T-helper 17 cell (primary cell): Measurements from ENCODE around the gene PI4KB. TPM values are rescaled to one million over a fixed set of nuclear protein-coding genes. Genes with fewer than 3 reads are reported as not detected.

Source experiments
- ATAC-seq: fragments of 150-1000 bp; cut with Tn5 transposase; 2 replicates; pipeline ENCODE4 v1.10.0; 2021; ENCODE audit warnings: mild to moderate bottlenecking, moderate library complexity
- DNase-seq, 3 donors: peaks; one replicate each; pipeline versions ENCODE4 v3.0.0 to v3.0.0-alpha.2; 2020 to 2021
- H3K9me3 ChIP-seq: one replicate; pipeline ENCODE4 v1.7.0; 2013; ENCODE audit warnings: low read length, mild to moderate bottlenecking; ENCODE audit not compliant: control insufficient read depth, poor library complexity, severe bottlenecking
- H3K27ac Mint-ChIP-seq: one replicate; pipeline ENCODE4 v1.8.0; 2022; ENCODE audit warnings: mild to moderate bottlenecking, moderate library complexity, mixed read lengths
- H3K27me3 Mint-ChIP-seq: one replicate; pipeline ENCODE4 v1.8.0; 2022; ENCODE audit warnings: mixed read lengths
- H3K36me3 Mint-ChIP-seq: one replicate; pipeline ENCODE4 v1.8.0; 2022; ENCODE audit warnings: low read depth, mixed read lengths
- H3K4me1 Mint-ChIP-seq: one replicate; pipeline ENCODE4 v1.8.0; 2022; ENCODE audit warnings: mild to moderate bottlenecking, mixed read lengths
- H3K4me3 Mint-ChIP-seq: one replicate; pipeline ENCODE4 v1.8.0; 2022; ENCODE audit warnings: mild to moderate bottlenecking, moderate library complexity, mixed read lengths
- total RNA-seq, 4 donors: library from RNA in 2 of 4; stranded (reverse) in 2 of 4; gene quantifications; one replicate each; pipeline ENCODE4 v1.2.3 and lab custom pipeline; 2022 to 2026

The PI4KB gene
- total RNA-seq, 2 donors from 2014 or later = 73.5 to 81.4 TPM

DNA sequence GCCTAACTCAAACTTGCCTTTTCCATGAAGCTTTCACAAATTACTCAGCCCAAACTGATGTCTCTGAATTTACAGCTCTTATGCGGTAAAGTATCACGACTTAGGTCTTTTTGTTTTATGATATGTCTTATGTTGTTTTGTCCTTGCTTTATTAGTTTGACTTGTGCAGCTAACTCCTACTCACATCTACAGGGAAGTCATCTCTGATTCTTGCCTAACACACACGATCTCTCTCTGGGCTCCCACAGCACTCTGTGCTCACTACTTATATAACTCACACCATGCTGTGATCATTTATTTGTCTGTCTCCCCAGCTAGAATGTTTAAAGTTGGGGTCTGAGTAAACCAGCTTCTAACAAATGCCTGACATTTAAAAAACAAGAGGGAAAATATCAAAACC lies 9.3 kb upstream of the PI4KB start:
- peak overlapping the region; percentile 51 for H3K27ac Mint-ChIP-seq

DNA sequence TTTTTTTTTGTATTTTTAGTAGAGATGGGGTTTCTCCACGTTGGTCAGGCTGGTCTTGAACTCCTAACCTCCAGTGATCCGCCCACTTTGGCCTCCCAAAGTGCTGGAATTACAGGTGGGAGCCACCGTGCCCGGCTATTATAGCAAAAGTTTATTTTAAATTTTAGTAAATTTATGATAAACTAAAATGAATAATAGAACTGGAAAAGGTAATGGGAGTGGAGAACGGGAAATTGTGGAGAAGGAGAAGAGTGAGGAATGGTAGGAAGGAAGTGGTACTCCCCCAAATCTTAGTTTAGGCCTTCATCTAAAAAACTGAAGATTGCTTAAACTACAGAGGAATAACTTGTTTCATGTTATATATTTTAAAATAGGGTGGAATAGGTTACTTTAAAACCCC lies 7.6 kb upstream of the PI4KB start:
- DNase-seq (no peak), ATAC-seq (no peak)
- Mint-ChIP-seq H3K27ac (no peak overlapping the region), H3K36me3 (no peaks in the 10 kb centered on the region), H3K27me3 (no peaks in the 10 kb centered on the region), H3K4me1 (peaks cover 9% of the 10 kb centered on the region), H3K4me3 (no peak overlapping the region)
- no peaks in the 10 kb centered on the region for H3K9me3 ChIP-seq

More for the DNA sequence above, 9.3 kb upstream of the PI4KB start:
- Mint-ChIP-seq H3K27me3 (no peaks in the 10 kb centered on the region), H3K36me3 (peaks cover 3% of the 10 kb centered on the region), H3K4me3 (no peak overlapping the region), H3K4me1 (peaks cover 17% of the 10 kb centered on the region)
- ATAC-seq = no peak
- no peak for DNase-seq
- H3K9me3 ChIP-seq = no peaks in the 10 kb centered on the region

DNA sequence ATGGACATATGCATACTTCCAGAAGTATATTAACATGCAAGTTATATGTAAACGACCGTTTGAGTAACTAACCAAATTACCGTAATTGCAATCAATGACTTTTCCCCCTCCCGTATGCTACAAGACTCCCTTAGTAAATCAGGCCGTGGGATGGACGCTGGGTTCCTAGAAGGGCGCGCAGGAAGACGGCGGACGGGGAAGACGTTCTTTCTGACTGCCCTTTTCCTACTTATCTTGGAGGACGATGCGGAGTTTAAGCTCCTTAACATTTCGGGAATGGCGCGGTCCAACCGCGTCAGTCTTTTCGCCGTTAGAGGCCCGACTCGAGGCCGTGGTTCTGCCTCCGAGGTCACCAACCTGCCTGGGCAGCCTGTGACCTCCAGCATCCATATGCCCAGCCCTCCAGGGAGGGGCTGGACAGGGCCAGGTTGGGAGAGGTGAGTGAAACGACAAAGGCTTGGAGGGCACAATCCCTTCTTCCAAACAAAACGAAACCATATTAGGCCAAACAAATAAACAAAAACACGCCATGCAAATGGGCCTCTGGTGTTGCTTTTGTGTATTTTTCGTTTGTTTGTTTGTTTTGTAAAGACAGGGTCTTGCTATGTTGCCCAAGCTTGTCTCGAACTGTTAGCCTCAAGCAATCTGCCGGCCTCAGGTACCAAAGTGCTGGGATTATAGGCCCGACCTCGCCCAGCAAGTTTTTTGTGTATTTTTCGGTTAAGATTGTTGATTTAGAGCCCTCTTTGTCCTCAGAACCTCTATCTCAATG lies 873 bp upstream of the PI4KB start:
- ATAC-seq = peak; percentile 19
- Mint-ChIP-seq H3K4me1 (peaks cover 29% of the 10 kb centered on the region), H3K27me3 (no peaks in the 10 kb centered on the region), H3K36me3 (peaks cover 5% of the 10 kb centered on the region), H3K27ac (peak overlapping the region; percentile 100), H3K4me3 (peak overlapping the region; percentile 99)
- no peak for DNase-seq
- no peaks in the 10 kb centered on the region for H3K9me3 ChIP-seq

DNA sequence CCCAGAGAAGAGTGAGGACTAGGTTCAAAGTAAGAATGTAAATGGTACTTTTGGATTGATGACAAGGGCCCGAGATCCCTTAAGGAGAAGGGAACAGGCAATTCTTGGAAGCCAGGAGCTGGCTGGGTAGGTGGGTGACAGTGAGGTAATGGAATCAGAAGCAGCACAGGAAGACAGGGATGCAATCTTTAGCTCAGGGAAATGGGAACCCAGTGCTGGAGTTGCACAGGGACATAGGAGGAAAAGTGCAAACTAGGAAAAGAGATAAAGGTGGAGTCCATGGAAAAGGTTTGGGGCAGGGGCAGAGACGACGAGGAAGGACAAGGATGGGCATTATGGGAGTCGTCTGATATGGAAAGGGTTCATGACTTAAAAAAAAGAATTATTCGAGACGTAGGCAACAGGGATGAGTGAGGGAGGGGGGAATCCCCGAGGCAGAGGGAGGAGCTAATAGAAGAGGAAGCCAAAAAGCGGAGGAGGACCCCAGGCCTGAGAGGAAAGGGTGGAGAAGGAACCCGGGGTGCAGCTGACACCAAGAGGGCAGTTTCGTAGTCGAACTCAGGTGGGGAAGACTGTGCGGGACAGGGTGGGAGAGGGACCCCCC lies 495 bp downstream of the PI4KB start:
- Mint-ChIP-seq H3K27me3 (no peaks in the 10 kb centered on the region), H3K36me3 (peaks cover 5% of the 10 kb centered on the region), H3K4me1 (peaks cover 32% of the 10 kb centered on the region), H3K4me3 (peak overlapping the region; percentile 99), H3K27ac (peak overlapping the region; percentile 100)
- ATAC-seq (peak; percentile 65), DNase-seq (peak in 1 of 3 donors; percentile 42)
- H3K9me3 ChIP-seq = no peaks in the 10 kb centered on the region

DNA sequence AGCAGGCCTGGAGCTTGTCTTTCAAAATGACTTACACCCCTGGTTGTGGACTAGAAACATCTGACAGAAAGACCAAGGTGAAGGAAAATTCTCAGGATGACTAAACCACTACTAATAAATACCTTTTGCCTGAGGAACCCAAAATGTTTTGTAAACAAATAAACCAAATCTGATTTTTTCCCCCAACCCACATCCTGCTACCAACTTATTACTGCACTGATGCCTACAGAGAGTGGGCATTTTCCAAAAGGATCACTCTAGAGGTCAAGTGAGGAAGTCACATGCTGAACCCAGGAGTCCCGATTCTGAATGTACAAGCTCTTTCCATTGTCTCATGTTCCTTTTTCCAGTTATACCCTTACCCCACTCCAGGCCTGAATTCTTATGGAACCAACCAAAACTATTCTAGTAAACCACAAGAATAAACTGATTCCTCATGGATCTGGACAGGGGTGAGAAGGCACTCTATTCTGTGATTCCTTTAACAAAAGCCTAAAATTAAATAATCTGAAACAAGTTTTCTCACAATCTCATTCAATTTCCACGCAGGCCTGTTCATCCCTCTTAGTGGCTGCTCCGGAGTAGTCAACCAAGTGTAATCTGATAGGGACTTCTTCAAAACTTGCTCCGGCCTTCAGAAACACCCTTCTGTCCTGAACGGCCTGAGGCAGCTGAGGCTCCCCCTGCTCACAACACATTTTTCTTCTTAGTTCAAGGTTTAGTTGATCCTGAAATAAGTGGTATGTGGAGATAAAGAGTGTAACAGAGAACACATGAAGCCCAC lies 1.4 kb downstream of the PI4KB start:
- no peak for DNase-seq
- no peak for ATAC-seq
- Mint-ChIP-seq H3K4me1 (peaks cover 35% of the 10 kb centered on the region), H3K27ac (peak overlapping the region; percentile 100), H3K4me3 (peak overlapping the region; percentile 99), H3K27me3 (no peaks in the 10 kb centered on the region), H3K36me3 (peaks cover 5% of the 10 kb centered on the region)
- H3K9me3 ChIP-seq = no peaks in the 10 kb centered on the region

DNA sequence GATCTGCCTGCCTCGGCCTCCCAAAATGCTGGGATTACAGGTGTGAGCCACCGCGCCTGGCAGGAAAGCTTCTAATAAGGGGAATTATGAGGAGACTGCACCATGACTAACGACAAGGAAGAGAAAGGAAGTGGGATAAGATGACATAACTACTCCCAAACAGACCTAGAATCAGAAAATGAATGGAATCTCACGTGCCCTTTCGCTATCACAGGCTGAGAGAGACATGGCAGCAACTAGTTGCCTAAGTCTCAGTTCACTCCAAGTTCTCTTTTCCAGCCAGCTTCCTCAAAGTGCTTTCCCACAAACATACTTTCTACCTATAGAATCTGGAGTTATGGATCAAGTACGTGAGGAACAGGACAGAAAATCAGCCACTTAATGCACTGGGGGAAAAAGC lies 2.0 kb downstream of the PI4KB start:
- Mint-ChIP-seq H3K36me3 (peaks cover 5% of the 10 kb centered on the region), H3K4me3 (peak overlapping the region; percentile 99), H3K4me1 (peaks cover 41% of the 10 kb centered on the region), H3K27me3 (no peaks in the 10 kb centered on the region), H3K27ac (no peak overlapping the region)
- no peaks in the 10 kb centered on the region for H3K9me3 ChIP-seq
- ATAC-seq (no peak), DNase-seq (no peak)

DNA sequence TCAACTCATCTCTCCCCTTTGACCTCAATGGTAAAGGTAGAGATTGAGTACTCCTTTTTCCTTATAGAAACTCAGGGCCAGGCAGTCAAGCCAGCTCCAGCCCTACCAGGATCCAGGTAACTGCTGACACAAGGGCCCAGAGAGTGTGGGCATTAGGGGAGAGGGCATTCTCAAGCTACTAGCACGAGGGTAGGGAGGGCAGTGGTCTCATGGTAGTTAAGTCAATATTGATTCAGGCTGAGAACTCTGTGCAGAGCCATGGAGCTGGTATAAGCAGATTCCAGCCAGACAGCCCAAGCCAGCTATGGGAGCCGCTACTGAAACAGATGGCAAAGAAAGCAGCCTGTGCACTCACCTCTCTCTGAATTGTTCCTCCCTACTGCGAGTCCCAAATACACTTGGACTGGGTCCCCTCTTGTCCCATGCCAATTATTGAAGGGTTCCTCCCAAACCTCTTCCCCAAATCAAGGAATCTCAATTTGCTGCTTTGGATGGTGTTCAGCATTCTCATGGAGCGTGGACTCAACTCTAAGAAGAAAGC lies 2.8 kb downstream of the PI4KB start:
- DNase-seq (no peak), ATAC-seq (no peak)
- Mint-ChIP-seq H3K4me1 (peaks cover 44% of the 10 kb centered on the region), H3K4me3 (no peak overlapping the region), H3K36me3 (peaks cover 5% of the 10 kb centered on the region), H3K27me3 (no peaks in the 10 kb centered on the region), H3K27ac (peak overlapping the region; percentile 62)
- H3K9me3 ChIP-seq = no peaks in the 10 kb centered on the region

DNA sequence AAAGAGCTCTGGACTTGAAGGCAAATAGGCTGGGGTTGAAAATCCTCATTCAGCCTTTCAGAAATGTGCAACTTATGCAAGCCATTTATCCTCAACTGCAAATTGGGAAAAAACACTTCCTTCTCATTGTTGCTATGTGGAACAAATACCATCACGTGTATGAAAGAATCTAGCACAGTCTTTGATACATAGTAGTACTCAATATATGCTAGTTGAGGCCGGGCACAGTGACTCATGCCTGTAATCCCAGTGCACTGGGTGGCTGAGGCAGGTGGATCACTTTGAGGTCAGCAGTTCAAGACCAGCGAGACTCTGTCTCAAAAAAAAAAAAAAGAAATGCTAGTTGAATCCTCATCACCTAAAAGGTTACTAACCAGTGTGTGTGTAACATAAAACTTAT lies 8.2 kb downstream of the PI4KB start:
- DNase-seq (no peak), ATAC-seq (no peak)
- Mint-ChIP-seq H3K36me3 (no peaks in the 10 kb centered on the region), H3K27me3 (no peaks in the 10 kb centered on the region), H3K4me3 (no peak overlapping the region), H3K27ac (no peak overlapping the region), H3K4me1 (peaks cover 35% of the 10 kb centered on the region)
- no peaks in the 10 kb centered on the region for H3K9me3 ChIP-seq

DNA sequence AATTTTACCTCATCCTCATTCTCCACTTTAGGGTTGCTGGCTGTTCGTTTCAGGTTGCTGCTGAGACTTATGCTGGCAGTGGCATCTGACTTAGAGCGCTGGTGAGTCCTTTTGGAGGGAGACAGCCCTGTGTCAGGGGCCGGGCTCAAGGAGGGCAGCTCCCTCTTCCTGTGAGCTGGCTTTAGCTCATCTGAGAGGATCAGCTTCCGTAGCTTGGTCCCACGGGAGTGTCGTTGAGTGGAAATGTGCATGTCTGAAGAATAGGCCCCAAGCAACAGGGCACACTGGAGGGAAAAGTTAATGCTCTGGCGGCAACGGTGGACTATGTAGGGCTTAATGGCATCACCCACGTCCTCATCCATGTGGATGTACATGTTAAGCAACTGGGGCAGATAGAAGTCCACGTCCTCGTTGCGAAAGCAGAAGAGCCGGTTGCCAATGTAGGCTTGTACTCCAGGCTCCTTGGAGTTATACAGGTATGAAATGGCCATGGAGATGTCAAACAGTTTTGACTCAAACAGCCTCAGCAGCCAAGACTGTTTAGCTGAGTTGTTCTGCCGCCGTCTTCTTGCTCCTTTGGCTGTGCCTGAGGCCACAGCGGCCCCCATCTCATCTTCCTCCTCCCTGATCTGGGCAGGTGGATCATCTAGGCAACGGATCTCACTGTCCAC lies 11.5 kb downstream of the PI4KB start:
- Mint-ChIP-seq H3K27me3 (no peaks in the 10 kb centered on the region), H3K4me3 (no peak overlapping the region), H3K4me1 (peaks cover 50% of the 10 kb centered on the region), H3K27ac (peak overlapping the region; percentile 90), H3K36me3 (no peaks in the 10 kb centered on the region)
- no peak for DNase-seq
- no peaks in the 10 kb centered on the region for H3K9me3 ChIP-seq
- ATAC-seq = no peak

DNA sequence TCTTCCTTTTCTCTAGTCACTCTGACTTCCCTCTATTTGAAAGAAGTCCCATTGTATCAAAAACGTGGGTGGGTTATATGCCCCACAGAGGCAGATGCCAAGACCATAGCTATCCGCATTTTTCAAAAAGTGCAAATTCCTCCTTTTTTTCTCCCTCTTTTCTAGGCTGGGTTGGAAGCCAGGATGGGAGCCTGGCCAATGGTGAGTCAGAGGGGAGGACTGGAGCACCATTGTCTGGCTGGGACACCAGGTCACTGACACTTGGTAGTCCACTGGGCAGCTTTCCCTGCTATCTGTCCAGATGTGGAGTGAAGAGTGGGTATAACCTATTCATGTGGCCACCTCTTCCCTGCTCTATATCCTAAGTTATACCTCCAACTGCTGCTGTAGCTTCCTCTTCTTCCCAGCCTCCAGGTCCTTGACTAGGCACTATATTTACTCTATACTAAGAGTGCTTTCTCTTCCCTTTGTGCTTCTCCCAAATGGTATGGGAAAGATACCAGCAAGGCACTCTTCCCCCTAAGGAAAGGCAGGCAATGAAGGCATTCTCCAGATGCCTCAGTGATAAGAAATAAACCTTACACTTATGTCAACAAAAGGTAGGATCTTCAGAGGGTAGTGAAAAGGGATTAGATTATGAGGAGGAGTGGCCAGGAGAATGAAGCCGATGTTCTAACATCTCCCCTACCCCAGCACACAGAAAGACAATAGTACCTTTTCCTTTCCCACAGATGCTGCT lies 12.9 kb downstream of the PI4KB start:
- ATAC-seq = no peak
- Mint-ChIP-seq H3K27ac (peak overlapping the region; percentile 90), H3K4me1 (peaks cover 45% of the 10 kb centered on the region), H3K27me3 (no peaks in the 10 kb centered on the region), H3K36me3 (no peaks in the 10 kb centered on the region), H3K4me3 (no peak overlapping the region)
- no peak for DNase-seq
- no peaks in the 10 kb centered on the region for H3K9me3 ChIP-seq

DNA sequence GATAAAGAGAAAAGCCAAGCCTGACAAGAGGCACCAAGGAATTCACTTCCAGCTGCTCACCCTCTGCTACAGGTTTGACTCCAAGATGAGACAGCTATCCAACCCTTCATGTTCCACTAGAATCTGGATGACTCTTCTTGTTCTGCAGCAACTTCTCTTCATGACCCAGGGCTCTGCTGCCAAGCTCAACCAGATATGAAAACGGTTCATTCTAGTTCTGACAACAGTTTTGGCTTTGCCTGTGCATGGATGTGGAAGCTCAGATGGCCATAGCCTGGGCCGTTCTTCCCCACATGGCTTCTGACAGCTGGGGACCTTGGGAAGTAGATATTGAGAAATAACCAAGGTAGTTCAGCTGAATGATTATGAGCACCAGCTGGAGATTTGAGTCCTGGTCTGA lies 13.7 kb downstream of the PI4KB start:
- no peak overlapping the region for H3K4me3 Mint-ChIP-seq
- H3K27ac Mint-ChIP-seq = peak overlapping the region; percentile 90
- H3K36me3 Mint-ChIP-seq = no peaks in the 10 kb centered on the region
- H3K27me3 Mint-ChIP-seq = no peaks in the 10 kb centered on the region
- peaks cover 44% of the 10 kb centered on the region for H3K4me1 Mint-ChIP-seq
- no peak for DNase-seq
- no peak for ATAC-seq
- no peaks in the 10 kb centered on the region for H3K9me3 ChIP-seq

DNA sequence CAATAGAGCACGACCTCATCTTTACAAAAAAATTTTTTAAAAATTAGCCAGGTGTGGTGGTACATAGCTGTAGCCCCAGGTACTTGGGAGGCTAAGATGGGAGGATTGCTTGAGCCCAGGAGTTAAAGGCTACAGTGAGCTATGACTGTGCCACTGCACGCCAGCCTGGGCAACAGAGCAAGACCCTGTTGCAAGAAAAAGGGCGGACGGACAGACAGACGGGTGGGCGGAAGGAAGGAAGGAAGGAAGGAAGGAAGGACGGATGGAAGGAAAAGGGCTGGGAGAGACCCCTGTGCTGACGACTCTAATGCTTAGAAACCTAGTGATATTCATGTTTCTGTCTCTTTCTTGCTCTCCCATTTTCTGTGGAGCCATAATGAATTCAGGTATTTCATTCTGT lies 14.4 kb downstream of the PI4KB start:
- Mint-ChIP-seq H3K36me3 (no peaks in the 10 kb centered on the region), H3K4me1 (peaks cover 44% of the 10 kb centered on the region), H3K27me3 (no peaks in the 10 kb centered on the region), H3K4me3 (no peak overlapping the region), H3K27ac (peak overlapping the region; percentile 90)
- DNase-seq (no peak), ATAC-seq (no peak)
- H3K9me3 ChIP-seq = no peaks in the 10 kb centered on the region
